Activated T-cell treated with anti-CD3 and anti-CD28 coated beads for 1 hour (primary cell): Measurements from ENCODE around the gene ZNF385A.

ENCODE experiments used
- DNase-seq: peaks from one replicate; pipeline ENCODE4 v3.0.0-alpha.2; 2020; ENCODE audit warnings: low read depth

ZNF385A gene

DNA sequence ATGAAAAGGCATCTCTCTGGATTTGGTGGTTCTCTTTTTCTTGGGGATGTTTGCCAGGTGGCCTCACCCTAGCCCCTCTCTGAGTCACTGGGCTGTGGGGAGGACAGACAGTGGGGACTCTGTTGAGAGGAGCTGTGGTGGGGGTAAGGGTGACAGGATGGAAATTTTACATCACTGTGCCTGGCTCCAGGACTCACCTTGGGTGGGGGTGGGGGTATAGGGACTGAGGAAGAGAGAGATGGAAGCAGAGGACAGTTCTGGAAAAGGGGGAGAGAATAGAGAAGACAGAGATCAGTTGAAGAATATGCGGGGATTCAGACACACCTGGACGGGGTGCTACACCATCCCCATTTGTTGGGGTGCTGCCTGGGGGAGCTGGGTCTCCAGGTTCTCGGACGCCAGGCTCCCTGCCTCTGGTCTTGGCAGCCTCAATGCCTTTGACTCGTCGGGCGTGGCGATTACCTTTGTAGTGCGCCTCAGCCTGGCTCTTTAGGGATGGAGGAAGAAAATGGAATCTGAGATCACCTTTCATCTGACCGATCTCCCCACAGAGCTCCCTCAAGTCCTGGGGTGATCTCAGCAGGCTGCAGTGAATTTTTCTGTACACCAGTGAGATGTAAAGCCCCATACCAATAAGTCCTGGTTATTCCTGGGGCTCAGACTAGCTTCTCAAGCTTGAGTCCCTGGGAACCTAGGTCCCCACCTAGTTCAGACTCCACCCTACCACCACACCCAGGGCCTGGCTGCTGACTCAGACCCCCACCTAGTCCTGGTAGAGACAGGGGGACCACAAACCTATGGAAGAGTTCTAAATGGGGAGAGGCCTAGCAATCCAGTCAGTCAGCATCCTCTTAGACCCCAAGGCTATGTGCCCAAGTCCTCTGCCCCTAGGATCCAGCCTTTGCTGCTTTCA lies 10.6 kb downstream of the ZNF385A start:
- DNase-seq = no peak

GRCh38 chr12:54372113-54372806 lies 12.3 kb downstream of the ZNF385A start:
- DNase-seq = no peak

GRCh38 chr12:54371328-54372112 lies 13.0 kb downstream of the ZNF385A start:
- DNase-seq = no peak

DNA sequence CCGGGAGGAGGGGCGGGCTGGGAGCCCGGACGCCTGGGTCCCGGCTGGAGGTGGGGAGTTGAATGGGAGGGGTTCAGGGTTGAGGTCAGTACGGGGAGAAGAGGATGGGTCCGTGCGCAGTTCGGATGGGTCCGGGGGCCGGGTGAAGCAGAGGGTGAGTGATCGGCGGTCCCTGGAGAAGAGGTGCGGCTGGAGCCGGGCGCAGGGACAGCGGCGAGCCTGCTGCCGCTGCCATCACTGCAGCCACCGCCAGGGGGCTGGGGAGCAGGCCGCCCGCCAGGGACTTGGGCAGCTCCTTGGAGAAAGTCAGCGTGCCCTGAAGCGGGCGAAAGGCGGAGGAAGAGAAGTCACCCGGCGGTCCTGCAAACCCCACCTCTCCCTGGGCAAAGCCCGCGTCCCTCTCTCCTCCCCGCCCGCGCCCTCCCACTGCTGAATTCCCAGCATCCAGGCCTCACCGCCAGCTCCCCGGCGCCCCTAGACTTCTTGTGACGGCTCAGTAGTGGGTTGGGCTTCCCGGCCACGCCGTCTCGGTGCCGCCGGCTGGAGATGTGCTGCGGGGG lies 14.3 kb downstream of the ZNF385A start:
- DNase-seq = no peak

DNA sequence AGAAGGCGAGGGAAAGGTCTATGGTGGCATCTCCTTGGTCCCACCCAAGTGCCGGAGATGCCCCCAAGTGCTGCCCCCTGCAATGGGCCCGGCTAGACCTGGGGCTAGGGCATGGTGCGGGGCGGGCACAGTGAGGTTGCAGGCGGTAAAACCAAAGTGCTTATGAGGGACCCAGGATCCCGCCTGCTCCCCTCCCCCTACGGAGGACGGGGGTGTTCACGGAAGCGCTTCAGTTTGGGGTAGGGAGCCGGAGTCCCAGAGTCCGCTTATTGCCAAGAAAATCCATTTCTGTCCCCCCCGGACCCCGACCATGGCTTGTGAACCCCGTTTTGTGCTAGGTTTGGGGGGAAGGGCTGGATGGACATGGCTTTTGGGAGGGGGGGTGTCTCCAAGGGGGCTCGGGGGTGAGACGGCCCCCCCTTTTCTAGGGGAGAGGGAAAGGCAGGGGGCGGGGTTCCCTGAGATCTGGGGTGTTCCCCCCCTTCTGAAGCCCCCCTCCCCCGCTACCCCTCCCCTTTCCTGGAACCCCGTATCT lies 14.9 kb downstream of the ZNF385A start:
- DNase-seq = no peak

DNA sequence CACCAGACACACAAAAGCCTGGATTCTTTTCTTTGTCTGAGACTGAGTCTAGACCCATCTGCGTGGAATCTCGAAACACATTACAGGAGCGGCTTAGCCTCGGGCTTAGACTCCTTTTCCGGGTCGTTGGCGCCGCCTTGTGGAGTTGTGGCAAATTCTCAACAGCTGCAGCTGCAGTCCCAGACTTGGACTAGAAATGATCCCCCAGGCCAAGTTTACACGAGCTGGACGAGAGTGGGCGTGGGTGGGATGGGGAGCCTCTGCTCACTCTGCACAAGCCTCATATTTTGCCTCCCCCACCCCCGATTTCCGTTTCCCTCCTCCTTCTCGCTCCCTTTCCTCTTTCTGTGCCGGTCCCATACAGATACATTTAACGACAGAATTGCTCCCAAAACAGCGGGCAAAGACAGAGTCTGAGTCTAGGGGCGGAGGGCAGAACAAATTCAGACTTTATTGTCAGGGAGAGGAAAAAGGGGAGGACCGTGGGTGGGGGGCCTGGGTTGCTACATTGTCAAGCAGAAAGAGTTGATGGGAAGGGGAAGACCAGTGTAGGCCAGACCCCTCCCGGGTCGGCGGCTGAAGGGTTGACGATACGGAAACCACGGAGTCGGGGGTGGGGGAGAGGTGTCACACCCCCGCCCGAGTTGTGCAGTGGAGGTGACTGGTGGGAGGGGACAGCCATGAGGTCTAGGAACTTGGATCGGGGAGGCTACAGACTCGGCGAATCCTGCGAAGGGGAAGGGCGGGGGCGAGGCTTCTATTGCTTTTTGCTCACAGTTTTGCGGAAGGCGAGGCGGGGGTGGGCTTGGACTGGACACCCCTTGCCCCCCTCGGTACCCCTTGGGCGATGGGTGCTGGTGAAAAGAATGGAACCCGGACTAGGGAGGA lies 15.6 kb downstream of the ZNF385A start:
- peak; percentile 95 for DNase-seq

GRCh38 chr12:54368025-54368708 lies 16.4 kb downstream of the ZNF385A start:
- no peak for DNase-seq

- no peak for DNase-seq
Measured at GRCh38 chr12:54364413-54364812, 20.1 kb downstream of the ZNF385A start, which contains the start of gene GPR84. Gene GPR84, minus strand, starts transcription at chr12:54364486. Its CDS starts 635 bp downstream, at chr12:54363851.

DNA sequence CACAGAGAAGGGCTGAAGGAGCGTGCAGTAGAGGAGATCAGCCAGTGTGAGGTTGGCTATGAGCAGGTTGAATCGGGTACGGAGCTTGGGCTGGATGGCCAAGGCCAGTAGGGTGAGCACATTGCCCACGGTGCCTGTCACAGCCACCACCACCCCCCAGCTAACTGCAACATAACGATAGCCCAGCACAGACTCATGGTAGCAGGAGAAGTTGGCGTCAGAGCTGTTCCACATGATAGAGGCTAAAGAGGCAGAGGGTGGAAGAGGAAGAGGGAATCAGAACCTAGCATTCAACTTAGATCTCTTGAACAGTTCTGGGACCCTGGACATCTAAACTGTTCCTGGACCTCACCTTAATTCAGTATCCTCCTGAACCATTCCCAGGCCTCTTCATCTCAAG lies 20.9 kb downstream of the ZNF385A start:
- DNase-seq = no peak

DNA sequence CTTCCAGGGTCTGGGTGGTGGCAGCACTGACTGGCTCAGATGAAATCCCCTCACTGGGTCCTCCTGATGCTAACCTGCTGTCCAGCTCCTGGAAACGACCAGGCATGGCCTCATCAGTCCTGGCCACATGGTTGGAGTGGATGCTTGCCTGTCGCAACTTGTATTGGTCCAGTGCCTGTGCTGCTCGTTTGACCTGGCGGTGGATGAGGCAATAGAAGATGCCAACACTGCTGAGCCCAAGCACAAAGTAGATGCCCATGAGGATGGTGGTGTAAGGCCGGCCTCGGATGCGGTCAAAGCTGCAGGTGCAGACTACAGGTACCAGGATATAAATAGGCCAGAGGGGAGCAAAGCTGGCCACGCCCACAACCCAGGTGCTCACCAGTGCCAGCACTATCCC lies 21.5 kb downstream of the ZNF385A start:
- DNase-seq = no peak

GRCh38 chr12:54360717-54361456 lies 23.6 kb downstream of the ZNF385A start:
- DNase-seq = peak; percentile 49

- no peak for DNase-seq
Measured at GRCh38 chr12:54359762-54360351, 24.7 kb downstream of the ZNF385A start.

- peak; percentile 86 for DNase-seq
Measured at GRCh38 chr12:54358945-54359761, 25.4 kb downstream of the ZNF385A start.

GRCh38 chr12:54358191-54358944 lies 26.2 kb downstream of the ZNF385A start:
- DNase-seq = peak; percentile 17

DNA sequence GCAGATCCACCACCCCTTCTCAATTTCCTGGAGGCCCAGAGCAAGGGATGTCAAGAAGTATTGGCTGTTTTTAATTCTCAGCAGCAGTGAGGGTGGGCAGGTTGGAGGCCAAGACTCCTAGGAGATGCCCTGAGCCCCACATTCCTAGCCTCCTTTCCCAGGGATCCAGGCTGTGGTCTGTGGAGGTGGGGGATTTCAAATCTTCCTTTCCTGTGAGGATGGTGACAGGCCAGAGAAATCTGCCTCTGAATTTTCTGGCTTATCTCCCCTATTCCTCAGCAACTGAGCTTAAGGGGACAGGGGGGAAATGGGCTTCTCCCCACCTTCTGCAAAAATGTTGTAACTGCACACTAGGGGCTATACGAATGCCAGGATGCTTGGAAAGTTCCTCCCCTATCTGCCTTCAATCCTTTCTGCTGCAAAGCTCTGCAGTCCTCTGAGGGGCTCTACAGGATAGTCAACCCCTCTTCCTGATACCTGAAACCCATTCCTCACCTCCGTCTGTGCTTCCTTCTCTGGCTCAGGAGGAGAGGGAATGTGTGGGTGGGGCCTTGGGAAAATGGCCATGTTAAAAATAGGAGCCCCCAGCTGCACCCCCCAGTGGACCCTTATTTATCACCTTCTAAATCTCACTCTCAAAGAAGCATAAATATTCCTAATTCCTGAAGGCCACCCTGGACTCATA lies 26.9 kb downstream of the ZNF385A start:
- no peak for DNase-seq

DNA sequence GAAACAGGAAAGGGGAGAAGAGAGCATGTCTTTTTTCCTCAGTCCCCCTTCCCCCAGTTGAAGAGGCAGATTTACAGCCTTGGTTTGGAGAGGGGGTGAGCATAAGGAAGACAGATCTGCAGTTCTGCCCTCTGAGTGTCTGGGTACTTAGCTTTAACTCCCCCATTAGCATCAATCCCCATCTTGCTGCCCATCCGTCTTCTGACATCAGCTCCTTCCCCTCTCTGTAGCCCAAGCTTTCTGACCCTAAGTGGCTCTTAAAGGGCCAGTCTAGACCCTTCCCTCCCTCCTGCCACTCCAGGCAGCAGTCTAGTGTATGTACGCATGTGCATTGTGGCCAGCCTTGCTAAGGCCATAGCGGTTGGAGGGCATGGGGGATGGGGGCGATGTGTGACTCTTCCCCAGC lies 27.6 kb downstream of the ZNF385A start:
- no peak for DNase-seq

- no peak for DNase-seq
Measured at GRCh38 chr12:54356228-54356627, 28.3 kb downstream of the ZNF385A start.
